ENCODE results near the gene ATPAF2. TPM values are rescaled to one million over a fixed set of nuclear protein-coding genes. Genes with fewer than 3 reads are reported as not detected.

ATPAF2 gene
- total and polyA plus RNA-seq, 4 donors, result 12.9 to 20.1 (median 16.8) TPM

- TF ChIP-seq CTCF (IDR thresholded peaks at IDR 0.05; ENCODE audit: low read depth, low read length, missing input control), result no peak
- no peak for TF ChIP-seq FOXA2 (IDR thresholded peaks at IDR 0.05)
- TF ChIP-seq YY1 (IDR thresholded peaks at IDR 0.05), result no peak
- no peak for TF ChIP-seq RXRA (IDR thresholded peaks at IDR 0.05)
- TF ChIP-seq HNF4G (IDR thresholded peaks at IDR 0.05), result no peak
- no peak for TF ChIP-seq FOXA1 (IDR thresholded peaks at IDR 0.05)
- no peak for TF ChIP-seq ATF3 (IDR thresholded peaks at IDR 0.05)
- no peak for TF ChIP-seq SP1 (IDR thresholded peaks at IDR 0.05)
- TF ChIP-seq NR2F2 (IDR thresholded peaks at IDR 0.05), result no peak
- no peak for TF ChIP-seq JUND (IDR thresholded peaks at IDR 0.05)
- no peak for TF ChIP-seq HNF4A (conservative IDR thresholded peaks at IDR 0.05)
- no peak for TF ChIP-seq TAF1 (conservative IDR thresholded peaks at IDR 0.05)
These were observed 38.0 kb upstream of the ATPAF2 start (continued) for GRCh38 chr17:18076936-18077335.

- no peaks in the 10 kb centered on the region for H3K27me3 ChIP-seq (ENCODE audit: control insufficient read depth in 4 of 4, insufficient read depth in 4 of 4, low read length in 3 of 4)
- WGBS, result 86% methylated on average over 6 of the region's 6 CpGs
- DNase-seq (ENCODE audit: low spot score), result no peak
- H3K27ac ChIP-seq (ENCODE audit: low read depth in 1 of 2, low read length in 2 of 2), result no peak overlapping the region
- H3K9me3 ChIP-seq (ENCODE audit: control insufficient read depth in 4 of 4, low read length in 3 of 4), result no peaks in the 10 kb centered on the region
- no peak overlapping the region for H3K9ac ChIP-seq (ENCODE audit: low read depth in 1 of 2, low read length in 2 of 2)
- TF ChIP-seq RXRA (IDR thresholded peaks at IDR 0.05) (no peak), ATF3 (IDR thresholded peaks at IDR 0.05) (no peak), FOXA1 (IDR thresholded peaks at IDR 0.05) (no peak), FOXA2 (IDR thresholded peaks at IDR 0.05) (no peak), RAD21 (IDR thresholded peaks at IDR 0.05) (no peak), EGR1 (IDR thresholded peaks at IDR 0.05; ENCODE audit: low read depth in 2 of 2) (no peak), YY1 (IDR thresholded peaks at IDR 0.05) (no peak), REST (IDR thresholded peaks at IDR 0.05) (no peak), ZBTB33 (IDR thresholded peaks at IDR 0.05) (no peak)
- no peaks in the 10 kb centered on the region for H3K4me1 ChIP-seq (ENCODE audit: control insufficient read depth in 4 of 4, insufficient read depth in 4 of 4, low read length in 3 of 4)
- H3K4me3 ChIP-seq (ENCODE audit: low read depth in 1 of 3, low read length in 3 of 3), result no peak overlapping the region
- no peaks in the 10 kb centered on the region for H3K36me3 ChIP-seq (ENCODE audit: control insufficient read depth in 4 of 4, insufficient read depth in 3 of 4, low read depth in 1 of 4, low read length in 3 of 4)
These were observed 35.8 kb upstream of the ATPAF2 start for GRCh38 chr17:18074566-18075272.
